Retina (tissue), 1 donor: ENCODE data around the gene ARHGAP18.

Source experiments
- DNase-seq: peaks from one replicate; pipeline ENCODE4 v3.0.0-alpha.2; 2016

The ARHGAP18 gene

DNA sequence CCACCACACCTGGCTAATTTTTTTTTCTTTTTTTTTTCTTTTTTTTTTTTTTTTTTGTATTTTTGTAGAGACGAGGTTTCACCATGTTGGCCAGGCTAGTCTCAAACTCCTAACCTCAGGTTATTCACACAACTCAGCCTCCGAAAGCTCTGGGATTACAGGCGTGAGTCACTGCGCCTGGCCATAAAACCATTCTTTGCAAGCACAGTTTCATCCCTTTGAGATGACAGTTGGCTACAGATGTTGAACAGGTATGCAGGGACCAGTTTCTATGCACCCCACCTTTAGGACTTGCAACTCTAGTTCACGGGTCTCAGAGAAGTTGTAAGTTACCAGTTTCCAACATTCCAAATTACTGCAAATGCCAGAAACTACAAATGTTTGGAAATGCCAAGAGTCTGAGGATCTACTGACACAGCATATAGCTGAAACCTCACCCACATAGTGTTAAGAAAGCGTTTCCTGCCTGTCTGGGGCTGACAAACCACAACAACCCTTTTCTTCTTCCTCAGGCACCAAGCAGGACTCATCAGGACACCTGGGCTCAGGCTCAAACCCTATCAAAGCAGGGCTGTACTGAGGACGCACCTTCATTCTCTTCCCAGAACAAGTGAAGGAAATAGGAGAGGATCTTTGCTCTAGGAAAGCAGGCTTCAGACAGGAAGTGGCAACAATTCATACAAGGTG lies 22.9 kb downstream of the ARHGAP18 start:
- DNase-seq, result no peak

- DNase-seq, result no peak
Observed at GRCh38 chr6:129685662-129686031, 24.3 kb downstream of the ARHGAP18 start.

- no peak for DNase-seq
Observed at GRCh38 chr6:129684903-129685661, 24.9 kb downstream of the ARHGAP18 start.

DNA sequence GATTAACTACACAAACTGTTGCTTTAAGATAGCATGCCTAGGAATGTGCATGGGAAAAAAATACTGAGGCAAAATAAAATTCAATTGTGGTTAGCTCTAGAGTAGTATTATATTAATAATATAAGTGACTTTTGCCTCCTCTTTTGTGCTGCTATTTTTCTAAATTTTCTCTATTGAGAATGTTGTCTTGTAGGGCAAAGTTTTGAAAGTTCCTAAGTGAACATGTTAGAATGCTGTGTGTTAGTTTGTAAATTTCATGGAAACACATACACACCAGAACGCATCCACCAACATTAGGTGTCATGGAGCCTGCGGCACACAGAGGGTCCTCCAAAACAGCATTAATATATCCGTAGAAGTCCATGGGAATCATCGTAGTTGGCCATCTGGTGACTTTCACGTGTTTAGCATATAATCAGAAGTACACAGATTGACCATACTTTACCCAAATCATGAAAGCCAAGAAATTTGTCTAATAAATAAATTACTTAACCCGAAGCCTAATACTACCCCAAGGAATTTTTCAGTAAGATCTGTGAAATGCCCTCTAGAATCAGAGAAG lies 25.6 kb downstream of the ARHGAP18 start:
- no peak for DNase-seq

DNA sequence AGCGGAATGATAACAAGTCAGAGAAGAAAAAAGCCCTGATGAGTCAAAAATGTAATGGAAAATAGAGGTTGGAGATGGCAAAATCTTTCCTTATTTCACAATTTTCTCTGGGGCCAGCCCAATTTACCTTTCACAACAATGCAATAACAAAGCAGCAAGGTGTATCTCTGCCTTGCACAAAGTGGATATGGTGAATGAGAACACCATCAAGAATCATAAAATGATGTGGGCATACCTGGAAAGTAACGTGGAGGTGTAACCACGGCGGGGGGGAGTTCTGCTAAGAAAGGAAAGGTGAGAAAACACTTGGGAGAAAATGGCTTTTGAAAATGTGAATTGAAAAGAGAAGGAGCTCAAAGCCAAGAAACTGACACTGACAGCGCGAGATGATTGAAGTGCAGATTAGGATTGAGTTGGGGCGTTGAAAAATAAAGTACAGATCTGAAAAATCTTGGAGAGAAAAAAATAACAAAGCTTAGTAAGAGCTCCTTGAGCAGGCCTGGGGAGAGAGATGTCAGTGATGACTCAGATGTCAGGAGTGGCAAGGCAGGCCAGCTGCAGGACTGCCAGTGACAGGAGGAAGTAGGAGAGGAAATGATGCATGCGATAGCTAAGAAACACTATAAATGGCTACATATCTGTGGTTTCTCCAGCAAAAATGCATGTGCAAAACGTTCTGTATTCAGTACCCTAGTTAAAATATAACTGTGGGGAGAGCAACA lies 26.2 kb downstream of the ARHGAP18 start:
- DNase-seq, result no peak

GRCh38 chr6:129681913-129682205 lies 28.1 kb downstream of the ARHGAP18 start:
- DNase-seq, result peak; percentile 7

GRCh38 chr6:129680633-129681032 lies 29.3 kb downstream of the ARHGAP18 start:
- no peak for DNase-seq

GRCh38 chr6:129679758-129680157 lies 30.2 kb downstream of the ARHGAP18 start:
- no peak for DNase-seq

GRCh38 chr6:129679275-129679674 lies 30.7 kb downstream of the ARHGAP18 start:
- DNase-seq, result no peak

DNA sequence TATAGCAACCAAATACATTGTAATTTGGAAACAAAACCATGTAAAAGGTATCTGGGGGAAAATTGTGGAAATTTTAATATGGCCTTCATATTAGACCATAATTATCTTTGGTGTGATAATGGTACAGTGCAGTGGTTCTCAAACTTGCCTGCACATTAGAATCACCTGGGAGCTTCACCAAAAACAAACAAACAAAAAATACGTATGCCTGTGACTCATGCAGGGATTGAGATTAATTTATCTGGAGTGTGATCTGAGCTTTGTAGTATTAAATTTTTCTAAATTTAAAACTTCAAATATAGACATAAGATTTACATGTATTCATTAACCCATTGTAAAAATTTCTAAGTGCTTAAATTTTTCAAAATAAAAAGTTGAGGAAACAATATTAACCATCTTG lies 31.5 kb downstream of the ARHGAP18 start:
- no peak for DNase-seq

GRCh38 chr6:129677620-129678325 lies 32.2 kb downstream of the ARHGAP18 start:
- no peak for DNase-seq

GRCh38 chr6:129675669-129676472 lies 34.1 kb downstream of the ARHGAP18 start:
- DNase-seq, result no peak

DNA sequence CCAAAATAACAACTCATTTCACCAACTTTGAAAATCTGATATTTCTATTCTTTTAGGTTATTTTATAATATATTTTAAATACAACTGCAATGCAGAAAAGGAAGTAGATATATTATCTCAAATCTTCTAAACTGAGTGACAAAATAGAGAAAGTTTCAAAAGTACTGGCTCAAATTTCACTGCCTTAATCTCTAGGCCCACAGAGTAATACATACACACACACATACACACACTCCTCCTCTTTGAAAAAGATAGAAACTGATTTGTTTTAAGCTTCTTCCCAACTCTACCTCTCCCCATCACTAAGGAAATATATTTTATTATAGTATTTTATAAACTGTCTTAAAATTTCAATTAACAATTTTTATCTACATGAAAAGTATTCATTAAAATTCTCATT lies 36.2 kb downstream of the ARHGAP18 start:
- no peak for DNase-seq

DNA sequence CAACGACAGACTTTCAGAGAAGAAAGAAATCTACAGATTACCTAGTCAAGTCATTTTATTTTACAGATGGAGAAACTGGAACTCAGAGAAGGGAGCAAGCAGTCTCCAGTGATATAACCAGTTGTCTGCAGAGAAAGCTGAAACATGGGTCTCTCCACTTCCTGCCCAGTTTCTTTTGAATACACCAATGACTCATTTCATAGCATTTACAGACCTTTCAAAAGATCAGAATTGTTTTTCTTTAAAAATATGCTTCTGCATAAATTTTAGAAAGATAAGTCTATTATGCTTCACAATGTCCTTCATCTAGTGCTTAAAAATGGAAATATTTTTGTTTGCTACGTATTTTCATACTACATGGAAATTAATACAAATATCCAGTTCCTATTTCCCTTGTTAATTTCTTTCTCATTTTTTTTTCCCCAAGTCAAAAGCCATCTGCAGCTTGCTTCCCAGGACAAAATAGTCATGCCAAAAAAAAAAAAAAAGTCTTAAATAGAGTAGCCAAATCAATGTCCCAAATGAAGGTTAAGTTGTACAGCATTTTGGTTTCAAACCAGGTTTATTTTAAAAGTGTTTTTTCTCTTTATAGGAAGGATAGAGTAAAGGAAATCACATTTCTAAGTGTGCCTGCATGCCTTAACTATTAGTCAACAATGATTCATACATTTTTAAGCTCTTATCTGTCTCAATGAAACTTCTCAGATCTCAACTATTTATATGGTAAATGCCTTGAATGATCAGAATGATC lies 36.9 kb downstream of the ARHGAP18 start:
- no peak for DNase-seq

DNA sequence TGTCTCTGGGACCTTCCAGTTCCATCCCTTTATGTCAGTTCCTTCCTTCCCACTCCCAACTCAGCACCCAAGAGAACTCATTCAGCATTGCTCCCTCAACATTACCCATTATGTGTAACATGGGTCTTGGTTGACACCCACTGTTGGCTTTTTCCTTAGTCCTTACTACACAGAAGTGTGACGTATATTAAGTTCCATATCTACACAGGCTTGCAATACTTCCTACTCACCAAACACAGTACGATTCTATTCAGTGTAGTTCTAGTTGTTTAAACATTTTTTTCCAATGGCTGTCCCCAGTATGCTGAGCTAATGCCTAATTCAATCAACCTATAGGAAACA lies 37.7 kb downstream of the ARHGAP18 start:
- no peak for DNase-seq

GRCh38 chr6:129671442-129672340 lies 38.3 kb downstream of the ARHGAP18 start:
- no peak for DNase-seq

DNA sequence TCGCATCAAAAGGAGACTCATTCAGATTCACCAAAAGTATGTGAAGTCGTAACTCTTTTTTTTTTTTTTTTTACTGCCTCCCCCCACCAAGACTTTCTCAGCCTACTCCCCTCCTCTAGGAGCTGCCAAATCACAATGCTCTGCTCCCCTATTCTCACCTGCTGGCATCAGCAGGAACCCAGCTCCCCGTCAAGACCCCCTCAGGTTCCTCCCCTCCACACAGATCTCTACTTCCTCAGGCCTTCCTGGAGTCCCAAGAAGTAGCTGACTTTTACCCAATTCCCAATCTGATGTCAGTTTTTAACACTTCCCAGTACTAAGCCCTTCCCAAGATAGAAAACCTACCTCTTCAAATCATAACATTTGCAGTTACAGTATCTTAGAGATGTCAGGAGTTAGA lies 39.3 kb downstream of the ARHGAP18 start:
- DNase-seq, result no peak

GRCh38 chr6:129667621-129668020 lies 42.4 kb downstream of the ARHGAP18 start:
- no peak for DNase-seq

- no peak for DNase-seq
Observed at GRCh38 chr6:129667034-129667433, 42.9 kb downstream of the ARHGAP18 start.

DNA sequence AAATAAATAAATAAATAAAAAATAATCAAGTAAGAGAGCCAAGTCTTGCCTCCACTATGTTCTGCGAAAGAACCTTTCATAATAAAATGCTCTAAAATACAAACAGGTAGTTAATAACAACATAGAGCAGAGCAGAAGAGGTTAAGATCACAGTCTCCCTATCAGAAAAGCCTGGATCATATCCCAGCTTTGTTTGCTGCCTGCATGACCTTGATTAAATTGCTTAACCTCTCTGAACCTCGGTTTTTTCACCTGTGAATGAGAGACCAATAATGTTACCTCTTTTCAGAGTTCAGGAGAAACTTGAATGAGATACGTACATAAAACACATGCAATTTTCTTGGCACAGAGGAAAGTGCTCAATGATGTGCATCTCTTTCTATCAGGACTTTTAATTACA lies 44.4 kb downstream of the ARHGAP18 start:
- DNase-seq, result no peak

- DNase-seq, result no peak
Observed at GRCh38 chr6:129663531-129663930, 46.4 kb downstream of the ARHGAP18 start.
